Measurements from ENCODE around the gene ADGRA1. TPM values are rescaled to one million over a fixed set of nuclear protein-coding genes. Genes with fewer than 3 reads are reported as not detected.

Gene ADGRA1
- total RNA-seq, 2 experiments from 2014 or later: not detected

DNA sequence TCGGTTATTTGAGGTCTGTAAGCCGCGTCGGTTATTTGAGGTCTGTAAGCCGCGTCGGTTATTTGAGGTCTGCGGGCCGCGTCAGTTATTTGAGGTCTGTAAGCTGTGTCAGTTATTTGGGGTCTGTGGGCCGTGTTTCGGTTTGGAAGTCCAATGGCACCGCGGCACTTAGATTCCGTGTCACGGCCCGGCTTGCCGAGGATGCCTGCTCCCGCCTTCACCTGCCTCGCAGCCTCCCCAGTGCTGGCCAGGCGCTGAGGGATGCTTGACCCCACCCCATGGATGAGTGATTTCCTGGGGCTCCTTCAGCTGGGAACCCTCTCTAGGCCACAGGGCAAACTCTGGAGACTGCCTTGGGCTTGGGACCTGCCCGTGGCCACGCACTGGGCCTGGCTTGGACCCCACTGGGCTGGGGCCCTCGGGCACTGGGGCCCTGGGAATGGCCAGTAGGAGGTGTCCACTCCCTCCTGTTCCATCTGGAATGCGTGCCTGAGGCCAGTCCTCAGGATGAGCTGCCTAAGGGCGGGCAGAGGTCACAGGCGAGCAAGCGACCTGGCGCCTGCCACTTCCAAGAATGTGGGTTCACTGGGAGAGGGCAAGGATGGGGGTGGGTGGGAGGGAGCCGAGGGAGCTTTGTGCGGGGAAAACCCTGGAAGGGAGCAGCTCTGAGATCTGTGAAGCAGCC is 25.6 kb downstream of the ADGRA1 start:
- Histone ChIP-seq H3K36me3 (ENCODE audit: insufficient read depth, low read length) (no peaks in the 10 kb centered on the region), H3K4me3 (ENCODE audit: low read depth, low read length, poor library complexity, severe bottlenecking) (no peak overlapping the region), H3K9me2 (ENCODE audit: insufficient read depth, low read length) (no peaks in the 10 kb centered on the region), H2AFZ (ENCODE audit: low read length) (no peak overlapping the region), H4K20me1 (ENCODE audit: insufficient read depth, low read length) (no peaks in the 10 kb centered on the region), H3K4me2 (ENCODE audit: low read length) (no peak overlapping the region), H3K79me2 (ENCODE audit: insufficient read depth, low read depth, low read length) (no peaks in the 10 kb centered on the region), H3K9me3 (ENCODE audit: low read length) (no peaks in the 10 kb centered on the region), H3K4me1 (ENCODE audit: insufficient read depth, low read length, poor library complexity, severe bottlenecking) (no peaks in the 10 kb centered on the region), H3K27ac (ENCODE audit: low read depth, low read length, poor library complexity, severe bottlenecking) (no peak overlapping the region)
- DNase-seq (ENCODE audit: low spot score): no peak
- no TSS peak for BruUV-seq (replicated peaks)
- intact Hi-C loops (cut with micrococcal nuclease; ENCODE audit: unreplicated experiment): no loop called here
- ChIA-PET POLR2A (interaction anchor here (0.7 kb wide), 1 partner anchor 12 kb away, joined by 3 read pairs; no protein-coding TSS in a partner anchor), CTCF (ENCODE audit: unreplicated experiment) (no interaction called here)
- TF ChIP-seq, protein P1, sequence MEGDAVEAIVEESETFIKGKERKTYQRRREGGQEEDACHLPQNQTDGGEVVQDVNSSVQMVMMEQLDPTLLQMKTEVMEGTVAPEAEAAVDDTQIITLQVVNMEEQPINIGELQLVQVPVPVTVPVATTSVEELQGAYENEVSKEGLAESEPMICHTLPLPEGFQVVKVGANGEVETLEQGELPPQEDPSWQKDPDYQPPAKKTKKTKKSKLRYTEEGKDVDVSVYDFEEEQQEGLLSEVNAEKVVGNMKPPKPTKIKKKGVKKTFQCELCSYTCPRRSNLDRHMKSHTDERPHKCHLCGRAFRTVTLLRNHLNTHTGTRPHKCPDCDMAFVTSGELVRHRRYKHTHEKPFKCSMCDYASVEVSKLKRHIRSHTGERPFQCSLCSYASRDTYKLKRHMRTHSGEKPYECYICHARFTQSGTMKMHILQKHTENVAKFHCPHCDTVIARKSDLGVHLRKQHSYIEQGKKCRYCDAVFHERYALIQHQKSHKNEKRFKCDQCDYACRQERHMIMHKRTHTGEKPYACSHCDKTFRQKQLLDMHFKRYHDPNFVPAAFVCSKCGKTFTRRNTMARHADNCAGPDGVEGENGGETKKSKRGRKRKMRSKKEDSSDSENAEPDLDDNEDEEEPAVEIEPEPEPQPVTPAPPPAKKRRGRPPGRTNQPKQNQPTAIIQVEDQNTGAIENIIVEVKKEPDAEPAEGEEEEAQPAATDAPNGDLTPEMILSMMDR (conservative IDR thresholded peaks at IDR 0.05; ENCODE audit: low read length): no peak
- TF ChIP-seq EZH2phosphoT487 (IDR thresholded peaks at IDR 0.05; ENCODE audit: borderline replicate concordance, low read depth, low read length): no peak

DNA sequence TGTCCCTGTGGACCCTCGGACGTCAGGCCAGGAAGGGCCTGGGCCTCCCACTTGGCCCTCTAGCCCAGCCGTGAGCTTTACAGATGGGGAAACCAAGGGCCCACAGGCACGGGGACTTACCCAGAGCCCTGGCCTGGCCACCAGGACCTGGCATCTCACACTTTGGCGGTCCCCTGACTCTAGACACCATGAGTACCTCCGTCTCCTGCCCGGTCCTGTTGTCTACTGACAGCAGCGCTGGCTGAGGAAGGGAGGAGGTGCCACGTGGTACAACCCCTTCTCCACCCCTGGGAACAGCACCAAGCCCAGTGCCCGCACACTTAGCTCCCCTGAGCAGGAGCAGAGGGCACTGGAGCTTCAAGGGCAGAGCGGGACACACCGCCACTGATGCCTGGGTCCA is 26.1 kb downstream of the ADGRA1 start:
- Histone ChIP-seq H2AFZ (ENCODE audit: low read length) (no peak overlapping the region), H3K36me3 (ENCODE audit: insufficient read depth, low read length) (no peaks in the 10 kb centered on the region), H3K4me2 (ENCODE audit: low read length) (no peak overlapping the region), H4K20me1 (ENCODE audit: insufficient read depth, low read length) (no peaks in the 10 kb centered on the region), H3K4me3 (ENCODE audit: low read depth, low read length, poor library complexity, severe bottlenecking) (no peak overlapping the region), H3K4me1 (ENCODE audit: insufficient read depth, low read length, poor library complexity, severe bottlenecking) (no peaks in the 10 kb centered on the region), H3K9me3 (ENCODE audit: low read length) (no peaks in the 10 kb centered on the region), H3K9me2 (ENCODE audit: insufficient read depth, low read length) (no peaks in the 10 kb centered on the region), H3K27ac (ENCODE audit: low read depth, low read length, poor library complexity, severe bottlenecking) (no peak overlapping the region), H3K79me2 (ENCODE audit: insufficient read depth, low read depth, low read length) (no peaks in the 10 kb centered on the region)
- no peak for DNase-seq (ENCODE audit: low spot score)
- ChIA-PET CTCF (ENCODE audit: unreplicated experiment) (no interaction called here), POLR2A (no interaction called here)
- BruUV-seq (replicated peaks): no TSS peak
- TF ChIP-seq, protein P1 (conservative IDR thresholded peaks at IDR 0.05; ENCODE audit: low read length): no peak
- no peak for TF ChIP-seq EZH2phosphoT487 (IDR thresholded peaks at IDR 0.05; ENCODE audit: borderline replicate concordance, low read depth, low read length)
- intact Hi-C loops (cut with micrococcal nuclease; ENCODE audit: unreplicated experiment): no loop called here

DNA sequence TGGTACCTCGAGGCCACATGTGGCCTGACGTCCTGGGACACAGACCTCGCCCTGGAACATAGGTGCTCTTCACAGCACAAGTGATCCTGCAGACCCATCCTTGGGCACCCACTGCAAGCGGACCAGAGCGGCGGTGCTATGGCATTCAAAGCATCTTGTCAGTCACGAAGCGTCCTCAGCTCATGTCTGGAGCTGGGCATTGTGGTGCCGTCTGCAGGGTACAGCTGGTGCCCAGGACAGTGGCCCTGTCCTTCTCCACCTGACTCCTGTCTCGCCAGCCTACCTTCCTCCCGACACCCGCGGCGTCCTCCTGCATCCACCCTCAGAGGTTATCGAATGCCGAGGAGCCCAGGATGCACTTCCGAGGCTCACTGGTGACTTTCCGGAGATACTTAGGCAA is 26.5 kb downstream of the ADGRA1 start:
- ChIA-PET CTCF (ENCODE audit: unreplicated experiment) (no interaction called here), POLR2A (no interaction called here)
- intact Hi-C loops (cut with micrococcal nuclease; ENCODE audit: unreplicated experiment): no loop called here
- H3K4me2 ChIP-seq (ENCODE audit: low read length): no peak overlapping the region
- H4K20me1 ChIP-seq (ENCODE audit: insufficient read depth, low read length): no peaks in the 10 kb centered on the region
- no peaks in the 10 kb centered on the region for H3K4me1 ChIP-seq (ENCODE audit: insufficient read depth, low read length, poor library complexity, severe bottlenecking)
- no peak for DNase-seq (ENCODE audit: low spot score)
- no peak overlapping the region for H3K4me3 ChIP-seq (ENCODE audit: low read depth, low read length, poor library complexity, severe bottlenecking)
- no peaks in the 10 kb centered on the region for H3K9me3 ChIP-seq (ENCODE audit: low read length)
- H3K27ac ChIP-seq (ENCODE audit: low read depth, low read length, poor library complexity, severe bottlenecking): no peak overlapping the region
- BruUV-seq (replicated peaks): no TSS peak
- H2AFZ ChIP-seq (ENCODE audit: low read length): no peak overlapping the region
- no peaks in the 10 kb centered on the region for H3K36me3 ChIP-seq (ENCODE audit: insufficient read depth, low read length)
- no peaks in the 10 kb centered on the region for H3K79me2 ChIP-seq (ENCODE audit: insufficient read depth, low read depth, low read length)
- no peaks in the 10 kb centered on the region for H3K9me2 ChIP-seq (ENCODE audit: insufficient read depth, low read length)
- no peak for TF ChIP-seq EZH2phosphoT487 (IDR thresholded peaks at IDR 0.05; ENCODE audit: borderline replicate concordance, low read depth, low read length)
- TF ChIP-seq, protein P1 (conservative IDR thresholded peaks at IDR 0.05; ENCODE audit: low read length): no peak
